Measurements from ENCODE around the gene NELL1. TPM values are rescaled to one million over a fixed set of nuclear protein-coding genes. Genes with fewer than 3 reads are reported as not detected.

The NELL1 gene
- total RNA-seq, 1 donor from 2014 or later: 0.45 TPM

DNA sequence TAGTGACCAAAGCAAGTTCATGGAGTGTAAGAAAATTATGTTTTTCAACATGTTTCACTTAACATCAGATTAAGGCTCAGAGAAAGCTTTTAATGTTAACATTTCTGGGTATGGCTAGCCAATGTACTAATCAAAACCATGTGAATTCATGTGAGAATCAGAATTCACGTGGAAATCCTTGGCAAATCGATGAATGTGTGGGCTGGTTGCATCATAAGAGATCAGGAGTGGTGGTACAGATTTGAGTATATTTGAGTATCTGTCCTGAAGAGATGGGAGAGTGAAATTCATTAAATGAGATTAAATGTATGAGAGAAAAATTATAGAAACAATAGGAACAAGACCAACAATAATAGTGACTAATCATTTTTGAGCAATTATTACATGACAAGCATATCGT is 884.9 kb downstream of the NELL1 start:
- H3K36me3 Mint-ChIP-seq (ENCODE audit: low read depth, unreplicated experiment): no peaks in the 10 kb centered on the region
- H3K4me2 ChIP-seq (ENCODE audit: low read length): no peak overlapping the region
- H3K79me2 ChIP-seq (ENCODE audit: insufficient read depth, low read length): no peaks in the 10 kb centered on the region
- TF ChIP-seq EZH2 (IDR thresholded peaks at IDR 0.05; ENCODE audit: insufficient read depth, low read length): no peak
- TF ChIP-seq, protein P1, sequence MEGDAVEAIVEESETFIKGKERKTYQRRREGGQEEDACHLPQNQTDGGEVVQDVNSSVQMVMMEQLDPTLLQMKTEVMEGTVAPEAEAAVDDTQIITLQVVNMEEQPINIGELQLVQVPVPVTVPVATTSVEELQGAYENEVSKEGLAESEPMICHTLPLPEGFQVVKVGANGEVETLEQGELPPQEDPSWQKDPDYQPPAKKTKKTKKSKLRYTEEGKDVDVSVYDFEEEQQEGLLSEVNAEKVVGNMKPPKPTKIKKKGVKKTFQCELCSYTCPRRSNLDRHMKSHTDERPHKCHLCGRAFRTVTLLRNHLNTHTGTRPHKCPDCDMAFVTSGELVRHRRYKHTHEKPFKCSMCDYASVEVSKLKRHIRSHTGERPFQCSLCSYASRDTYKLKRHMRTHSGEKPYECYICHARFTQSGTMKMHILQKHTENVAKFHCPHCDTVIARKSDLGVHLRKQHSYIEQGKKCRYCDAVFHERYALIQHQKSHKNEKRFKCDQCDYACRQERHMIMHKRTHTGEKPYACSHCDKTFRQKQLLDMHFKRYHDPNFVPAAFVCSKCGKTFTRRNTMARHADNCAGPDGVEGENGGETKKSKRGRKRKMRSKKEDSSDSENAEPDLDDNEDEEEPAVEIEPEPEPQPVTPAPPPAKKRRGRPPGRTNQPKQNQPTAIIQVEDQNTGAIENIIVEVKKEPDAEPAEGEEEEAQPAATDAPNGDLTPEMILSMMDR (IDR thresholded peaks at IDR 0.05; ENCODE audit: insufficient read depth, low read depth, low read length): no peak
- no peaks in the 10 kb centered on the region for H3K27me3 ChIP-seq (ENCODE audit: insufficient read depth, low read length)
- peaks cover 2% of the 10 kb centered on the region for H3K27me3 Mint-ChIP-seq (ENCODE audit: low read depth, unreplicated experiment)
- no peak overlapping the region for H3K4me3 Mint-ChIP-seq (ENCODE audit: unreplicated experiment)
- H3K4me1 ChIP-seq (ENCODE audit: insufficient read depth, low read length): no peaks in the 10 kb centered on the region
- DNase-seq (ENCODE audit: low read depth) (no peak), FAIRE-seq (no peak)
- H3K4me3 ChIP-seq (ENCODE audit: insufficient read depth, low read depth, low read length): no peak overlapping the region
- no peaks in the 10 kb centered on the region for H3K9me3 ChIP-seq (ENCODE audit: insufficient read depth, low read depth, low read length)
- no peak overlapping the region for H2AFZ ChIP-seq (ENCODE audit: low read depth, low read length)
- no peaks in the 10 kb centered on the region for H4K20me1 ChIP-seq (ENCODE audit: insufficient read depth, low read length)
- no peak overlapping the region for H3K27ac Mint-ChIP-seq (ENCODE audit: unreplicated experiment)
- no peaks in the 10 kb centered on the region for H3K36me3 ChIP-seq (ENCODE audit: insufficient read depth, low read length)
- no peak overlapping the region for H3K27ac ChIP-seq (ENCODE audit: low read depth, low read length)
- H3K9ac ChIP-seq (ENCODE audit: low read length): no peak overlapping the region
- H3K9me3 Mint-ChIP-seq (ENCODE audit: unreplicated experiment): no peaks in the 10 kb centered on the region
- H3K4me1 Mint-ChIP-seq (ENCODE audit: low read depth, unreplicated experiment): peaks cover 5% of the 10 kb centered on the region

DNA sequence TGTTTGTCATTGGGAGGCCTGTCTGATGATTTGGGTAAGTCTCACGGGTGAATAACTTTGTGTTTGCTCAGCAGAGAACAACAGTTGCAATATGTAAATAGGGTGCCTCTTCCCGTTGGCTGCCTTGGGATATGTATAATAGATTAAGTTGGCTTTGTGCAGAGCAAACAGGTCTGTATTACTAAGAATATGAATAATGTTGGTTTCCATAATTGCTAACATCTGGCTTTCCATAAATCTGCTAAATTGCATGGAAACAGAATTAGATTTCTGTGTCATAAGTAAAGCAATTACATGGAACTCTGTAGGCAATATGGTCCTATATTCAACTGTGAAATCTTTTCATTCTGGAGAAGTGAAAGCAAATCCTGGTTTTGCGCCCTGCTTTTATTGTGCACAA is 887.5 kb downstream of the NELL1 start:
- Histone ChIP-seq H3K4me2 (ENCODE audit: low read length) (no peak overlapping the region), H3K4me3 (ENCODE audit: insufficient read depth, low read depth, low read length) (no peak overlapping the region), H3K9me3 (ENCODE audit: insufficient read depth, low read depth, low read length) (no peaks in the 10 kb centered on the region), H3K27me3 (ENCODE audit: insufficient read depth, low read length) (no peaks in the 10 kb centered on the region), H4K20me1 (ENCODE audit: insufficient read depth, low read length) (no peaks in the 10 kb centered on the region), H3K36me3 (ENCODE audit: insufficient read depth, low read length) (no peaks in the 10 kb centered on the region), H3K79me2 (ENCODE audit: insufficient read depth, low read length) (no peaks in the 10 kb centered on the region), H2AFZ (ENCODE audit: low read depth, low read length) (no peak overlapping the region), H3K27ac (ENCODE audit: low read depth, low read length) (no peak overlapping the region), H3K4me1 (ENCODE audit: insufficient read depth, low read length) (no peaks in the 10 kb centered on the region), H3K9ac (ENCODE audit: low read length) (no peak overlapping the region)
- H3K4me1 Mint-ChIP-seq (ENCODE audit: low read depth, unreplicated experiment): peaks cover 15% of the 10 kb centered on the region
- DNase-seq (ENCODE audit: low read depth) (peak; percentile 0), FAIRE-seq (no peak)
- TF ChIP-seq, protein P1 (IDR thresholded peaks at IDR 0.05; ENCODE audit: insufficient read depth, low read depth, low read length): no peak
- no peak for TF ChIP-seq EZH2 (IDR thresholded peaks at IDR 0.05; ENCODE audit: insufficient read depth, low read length)
- H3K4me3 Mint-ChIP-seq (ENCODE audit: unreplicated experiment): no peak overlapping the region
- H3K27ac Mint-ChIP-seq (ENCODE audit: unreplicated experiment): no peak overlapping the region
- no peaks in the 10 kb centered on the region for H3K9me3 Mint-ChIP-seq (ENCODE audit: unreplicated experiment)
- no peaks in the 10 kb centered on the region for H3K36me3 Mint-ChIP-seq (ENCODE audit: low read depth, unreplicated experiment)
- peaks cover 2% of the 10 kb centered on the region for H3K27me3 Mint-ChIP-seq (ENCODE audit: low read depth, unreplicated experiment)

DNA sequence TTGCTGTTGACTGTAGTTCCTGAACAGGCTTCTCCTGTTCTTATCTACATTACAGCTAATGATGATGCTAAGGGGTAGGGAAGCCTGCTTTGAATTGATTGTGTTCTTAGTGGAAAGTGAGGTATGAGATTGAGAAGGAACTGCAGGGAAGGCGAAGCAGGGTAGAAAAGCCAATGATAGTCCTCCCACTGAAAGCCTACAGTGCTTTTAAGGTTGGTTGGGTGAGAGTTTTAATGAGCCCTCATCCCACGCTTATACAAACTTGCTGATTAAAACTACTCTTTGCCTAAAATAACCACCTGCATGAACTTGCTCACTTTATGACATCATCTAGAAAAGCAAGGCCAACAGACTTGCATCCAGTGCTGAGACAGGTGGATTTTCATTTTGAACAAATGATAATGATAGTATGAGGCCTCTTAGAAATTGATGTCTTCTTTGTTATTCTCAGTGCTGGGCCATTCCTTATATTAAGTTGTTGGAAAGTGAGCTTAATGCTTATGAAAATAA is 891.1 kb downstream of the NELL1 start:
- Mint-ChIP-seq H3K4me1 (ENCODE audit: low read depth, unreplicated experiment) (peaks cover 36% of the 10 kb centered on the region), H3K9me3 (ENCODE audit: unreplicated experiment) (peaks cover 2% of the 10 kb centered on the region), H3K36me3 (ENCODE audit: low read depth, unreplicated experiment) (no peaks in the 10 kb centered on the region), H3K27ac (ENCODE audit: unreplicated experiment) (no peak overlapping the region), H3K4me3 (ENCODE audit: unreplicated experiment) (no peak overlapping the region), H3K27me3 (ENCODE audit: low read depth, unreplicated experiment) (peaks cover 2% of the 10 kb centered on the region)
- H3K27ac ChIP-seq (ENCODE audit: low read depth, low read length): no peak overlapping the region
- no peaks in the 10 kb centered on the region for H3K27me3 ChIP-seq (ENCODE audit: insufficient read depth, low read length)
- H3K9me3 ChIP-seq (ENCODE audit: insufficient read depth, low read depth, low read length): no peaks in the 10 kb centered on the region
- TF ChIP-seq EZH2 (IDR thresholded peaks at IDR 0.05; ENCODE audit: insufficient read depth, low read length): no peak
- TF ChIP-seq, protein P1 (IDR thresholded peaks at IDR 0.05; ENCODE audit: insufficient read depth, low read depth, low read length): no peak
- no peak overlapping the region for H2AFZ ChIP-seq (ENCODE audit: low read depth, low read length)
- H3K4me1 ChIP-seq (ENCODE audit: insufficient read depth, low read length): no peaks in the 10 kb centered on the region
- DNase-seq (ENCODE audit: low read depth): no peak
- no peaks in the 10 kb centered on the region for H3K36me3 ChIP-seq (ENCODE audit: insufficient read depth, low read length)
- no peaks in the 10 kb centered on the region for H3K79me2 ChIP-seq (ENCODE audit: insufficient read depth, low read length)
- no peaks in the 10 kb centered on the region for H4K20me1 ChIP-seq (ENCODE audit: insufficient read depth, low read length)
- H3K4me2 ChIP-seq (ENCODE audit: low read length): no peak overlapping the region
- FAIRE-seq: no peak
- H3K9ac ChIP-seq (ENCODE audit: low read length): no peak overlapping the region
- H3K4me3 ChIP-seq (ENCODE audit: insufficient read depth, low read depth, low read length): no peak overlapping the region

Data from astrocyte (in vitro differentiated cells and primary cell).